ENCODE measurements around the gene DDAH2. TPM values are rescaled to one million over a fixed set of nuclear protein-coding genes. Genes with fewer than 3 reads are reported as not detected.
A peak's percentile ranks its signal among the peaks of the same experiment; 100 is the strongest.

The DDAH2 gene
- polyA plus RNA-seq, 3 donors: 29.8 to 56.0 (median 30.6) TPM

- Histone ChIP-seq H3K4me2 (replicated peaks; ENCODE audit: extremely low read depth, low read length, poor library complexity, severe bottlenecking) (no peak overlapping the region), H2AFZ (ENCODE audit: insufficient read depth, low read depth, low read length, poor library complexity, severe bottlenecking) (no peak overlapping the region), H3K36me3 (replicated peaks in 1 of 2; ENCODE audit: control insufficient read depth in 1 of 2, insufficient read depth in 2 of 2, low read length in 2 of 2) (peaks cover 18 to 37% of the 10 kb centered on the region in 2 donors), H3K4me3 (replicated peaks in 1 of 3; ENCODE audit: low read depth in 2 of 3, low read length in 3 of 3) (no peak overlapping the region), H4K20me1 (ENCODE audit: insufficient read depth, low read length) (no peaks in the 10 kb centered on the region), H3K9me3 (replicated peaks in 1 of 2; ENCODE audit: control insufficient read depth in 1 of 2, insufficient read depth in 1 of 2, low read length in 2 of 2) (no peaks in the 10 kb centered on the region), H3K27ac (ENCODE audit: low read depth in 1 of 2, low read length in 2 of 2) (no peak overlapping the region), H3K27me3 (ENCODE audit: control insufficient read depth in 2 of 2, insufficient read depth in 2 of 2, low read length in 2 of 2) (no peaks in the 10 kb centered on the region), H3K79me2 (ENCODE audit: insufficient read depth, low read length) (no peaks in the 10 kb centered on the region), H3K4me1 (ENCODE audit: control insufficient read depth in 1 of 2, insufficient read depth in 2 of 2, low read length in 2 of 2) (peaks cover 20% of the 10 kb centered on the region in 2 donors), H3K9ac (ENCODE audit: insufficient read depth, low read length, poor library complexity, severe bottlenecking) (no peak overlapping the region)
- Mint-ChIP-seq H3K4me1 (peaks cover 21% of the 10 kb centered on the region), H3K27ac (peak overlapping the region in 1 of 7 donors; percentile 50), H3K36me3 (peaks cover 29 to 45% of the 10 kb centered on the region in 2 donors), H3K9me3 (peaks cover 0 to 1% (median 0%) of the 10 kb centered on the region in 7 donors), H3K27me3 (ENCODE audit: low read depth in 3 of 3) (peaks cover 0 to 11% (median 1%) of the 10 kb centered on the region in 3 donors), H3K4me3 (no peak overlapping the region)
- no peak for DNase-seq
- TF ChIP-seq, protein P1, sequence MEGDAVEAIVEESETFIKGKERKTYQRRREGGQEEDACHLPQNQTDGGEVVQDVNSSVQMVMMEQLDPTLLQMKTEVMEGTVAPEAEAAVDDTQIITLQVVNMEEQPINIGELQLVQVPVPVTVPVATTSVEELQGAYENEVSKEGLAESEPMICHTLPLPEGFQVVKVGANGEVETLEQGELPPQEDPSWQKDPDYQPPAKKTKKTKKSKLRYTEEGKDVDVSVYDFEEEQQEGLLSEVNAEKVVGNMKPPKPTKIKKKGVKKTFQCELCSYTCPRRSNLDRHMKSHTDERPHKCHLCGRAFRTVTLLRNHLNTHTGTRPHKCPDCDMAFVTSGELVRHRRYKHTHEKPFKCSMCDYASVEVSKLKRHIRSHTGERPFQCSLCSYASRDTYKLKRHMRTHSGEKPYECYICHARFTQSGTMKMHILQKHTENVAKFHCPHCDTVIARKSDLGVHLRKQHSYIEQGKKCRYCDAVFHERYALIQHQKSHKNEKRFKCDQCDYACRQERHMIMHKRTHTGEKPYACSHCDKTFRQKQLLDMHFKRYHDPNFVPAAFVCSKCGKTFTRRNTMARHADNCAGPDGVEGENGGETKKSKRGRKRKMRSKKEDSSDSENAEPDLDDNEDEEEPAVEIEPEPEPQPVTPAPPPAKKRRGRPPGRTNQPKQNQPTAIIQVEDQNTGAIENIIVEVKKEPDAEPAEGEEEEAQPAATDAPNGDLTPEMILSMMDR (IDR thresholded peaks at IDR 0.05): no peak
- WGBS (ENCODE audit: insufficient coverage): 50% methylated on average over 1 of the region's 4 CpGs
- intact Hi-C loops (cut with micrococcal nuclease): no loop called here
These were observed 35.1 kb upstream of the DDAH2 start for GRCh38 chr6:31764198-31764597.

DNA sequence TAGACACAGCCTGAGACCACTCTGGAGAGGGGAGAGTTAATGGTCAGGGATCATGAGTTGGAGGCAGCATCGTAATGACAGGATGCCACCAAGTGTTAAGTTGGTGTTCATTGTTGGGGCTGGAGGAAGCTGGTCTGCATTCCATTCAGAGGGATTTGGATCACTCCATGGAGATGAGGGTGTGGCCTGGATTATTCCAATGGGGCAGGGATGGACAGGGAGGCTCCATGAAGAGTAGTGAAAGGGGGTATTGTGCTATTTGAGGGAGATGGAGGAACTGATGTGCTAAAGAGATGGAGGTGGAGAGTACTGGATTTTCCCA, 34.5 kb upstream of the DDAH2 start:
- Histone ChIP-seq H4K20me1 (ENCODE audit: insufficient read depth, low read length) (no peaks in the 10 kb centered on the region), H3K79me2 (ENCODE audit: insufficient read depth, low read length) (no peaks in the 10 kb centered on the region), H3K9me3 (replicated peaks in 1 of 2; ENCODE audit: control insufficient read depth in 1 of 2, insufficient read depth in 1 of 2, low read length in 2 of 2) (no peaks in the 10 kb centered on the region), H3K27ac (ENCODE audit: low read depth in 1 of 2, low read length in 2 of 2) (no peak overlapping the region), H3K27me3 (ENCODE audit: control insufficient read depth in 2 of 2, insufficient read depth in 2 of 2, low read length in 2 of 2) (no peaks in the 10 kb centered on the region), H3K4me2 (replicated peaks; ENCODE audit: extremely low read depth, low read length, poor library complexity, severe bottlenecking) (no peak overlapping the region), H3K4me3 (replicated peaks in 1 of 3; ENCODE audit: low read depth in 2 of 3, low read length in 3 of 3) (no peak overlapping the region), H3K36me3 (replicated peaks in 1 of 2; ENCODE audit: control insufficient read depth in 1 of 2, insufficient read depth in 2 of 2, low read length in 2 of 2) (peaks cover 18 to 43% of the 10 kb centered on the region in 2 donors), H3K4me1 (ENCODE audit: control insufficient read depth in 1 of 2, insufficient read depth in 2 of 2, low read length in 2 of 2) (peaks cover 14% of the 10 kb centered on the region in 2 donors), H2AFZ (ENCODE audit: insufficient read depth, low read depth, low read length, poor library complexity, severe bottlenecking) (no peak overlapping the region), H3K9ac (ENCODE audit: insufficient read depth, low read length, poor library complexity, severe bottlenecking) (no peak overlapping the region)
- TF ChIP-seq, protein P1 (IDR thresholded peaks at IDR 0.05): no peak
- peaks cover 36 to 51% of the 10 kb centered on the region in 2 donors for H3K36me3 Mint-ChIP-seq
- peaks cover 0 to 1% (median 0%) of the 10 kb centered on the region in 7 donors for H3K9me3 Mint-ChIP-seq
- intact Hi-C loops (cut with micrococcal nuclease): no loop called here
- peak overlapping the region in 3 of 7 donors; percentile 15 to 26 (median 20) for H3K27ac Mint-ChIP-seq
- no peak overlapping the region for H3K4me3 Mint-ChIP-seq
- peaks cover 0 to 11% (median 1%) of the 10 kb centered on the region in 3 donors for H3K27me3 Mint-ChIP-seq (ENCODE audit: low read depth in 3 of 3)
- DNase-seq: no peak
- WGBS (ENCODE audit: insufficient coverage): 64% methylated on average over 1 of the region's 1 CpG
- H3K4me1 Mint-ChIP-seq: peaks cover 15% of the 10 kb centered on the region
